Measurements from ENCODE around the gene CDYL. TPM values are rescaled to one million over a fixed set of nuclear protein-coding genes. Genes with fewer than 3 reads are reported as not detected.

Gene CDYL
- polyA plus RNA-seq, 1 of the 3 experiments (the other 2 are of a cell fraction) = 13.3 TPM

- TF ChIP-seq, protein P1, sequence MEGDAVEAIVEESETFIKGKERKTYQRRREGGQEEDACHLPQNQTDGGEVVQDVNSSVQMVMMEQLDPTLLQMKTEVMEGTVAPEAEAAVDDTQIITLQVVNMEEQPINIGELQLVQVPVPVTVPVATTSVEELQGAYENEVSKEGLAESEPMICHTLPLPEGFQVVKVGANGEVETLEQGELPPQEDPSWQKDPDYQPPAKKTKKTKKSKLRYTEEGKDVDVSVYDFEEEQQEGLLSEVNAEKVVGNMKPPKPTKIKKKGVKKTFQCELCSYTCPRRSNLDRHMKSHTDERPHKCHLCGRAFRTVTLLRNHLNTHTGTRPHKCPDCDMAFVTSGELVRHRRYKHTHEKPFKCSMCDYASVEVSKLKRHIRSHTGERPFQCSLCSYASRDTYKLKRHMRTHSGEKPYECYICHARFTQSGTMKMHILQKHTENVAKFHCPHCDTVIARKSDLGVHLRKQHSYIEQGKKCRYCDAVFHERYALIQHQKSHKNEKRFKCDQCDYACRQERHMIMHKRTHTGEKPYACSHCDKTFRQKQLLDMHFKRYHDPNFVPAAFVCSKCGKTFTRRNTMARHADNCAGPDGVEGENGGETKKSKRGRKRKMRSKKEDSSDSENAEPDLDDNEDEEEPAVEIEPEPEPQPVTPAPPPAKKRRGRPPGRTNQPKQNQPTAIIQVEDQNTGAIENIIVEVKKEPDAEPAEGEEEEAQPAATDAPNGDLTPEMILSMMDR (IDR thresholded peaks at IDR 0.05) = no peak
- TF ChIP-seq SIN3A (IDR thresholded peaks at IDR 0.05; ENCODE audit: borderline replicate concordance, low read depth, low read length) (no peak), PBX3 (IDR thresholded peaks at IDR 0.05) (no peak), MEF2A (IDR thresholded peaks at IDR 0.05; ENCODE audit: borderline replicate concordance, low read depth) (no peak)
Measured at GRCh38 chr6:4947716-4948115, 171.5 kb downstream of the CDYL start (continued).

DNA sequence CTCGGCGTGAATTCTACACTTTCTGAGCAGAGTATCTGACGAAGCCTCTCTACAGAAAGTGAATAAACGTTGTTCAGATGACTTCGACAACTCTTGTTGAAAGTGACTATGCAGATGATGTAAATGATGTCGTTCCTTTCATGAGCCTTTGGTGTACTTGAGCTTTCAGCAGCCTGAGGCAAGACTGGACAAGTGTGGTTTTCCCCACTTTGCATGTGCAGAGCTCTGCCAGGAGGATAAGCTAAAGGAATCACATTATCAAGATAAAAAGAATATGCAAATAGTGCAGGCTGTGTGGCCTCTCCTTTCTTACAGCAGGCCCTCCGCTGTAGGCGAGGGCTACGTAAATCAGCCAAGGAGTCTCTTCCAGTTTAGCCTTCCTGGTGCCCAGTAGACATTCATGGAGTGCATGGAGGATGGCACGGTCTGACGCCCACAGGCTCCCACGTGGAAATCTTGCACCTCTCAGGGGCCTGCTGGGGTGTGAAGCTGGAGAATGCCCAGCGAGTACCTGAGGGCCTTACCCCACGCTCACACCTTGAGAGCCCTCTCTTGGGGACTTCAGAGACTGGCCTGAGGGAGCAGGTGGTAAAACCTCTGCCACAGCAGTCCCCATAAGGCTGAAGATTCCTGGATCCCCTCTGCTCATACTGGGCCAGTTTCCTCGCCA lies 172.7 kb downstream of the CDYL start:
- ChIA-PET CTCF (interaction anchor here (1.7 kb wide), 1 partner anchor 8 kb away, joined by 4 read pairs; no protein-coding TSS in a partner anchor), POLR2A (no interaction called here)
- Histone ChIP-seq H3K36me3 (replicated peaks in 1 of 2; ENCODE audit: control insufficient read depth in 1 of 2, insufficient read depth in 2 of 2, low read length in 1 of 2) (peaks cover 0 to 13% of the 10 kb centered on the region in 2 experiments), H3F3A (replicated peaks; ENCODE audit: insufficient read depth) (no peaks in the 10 kb centered on the region), H2AFZ (ENCODE audit: low read depth) (no peak overlapping the region), H3K9ac (no peak overlapping the region), H3K9me3 (no peaks in the 10 kb centered on the region), H3K79me2 (ENCODE audit: insufficient read depth) (no peaks in the 10 kb centered on the region), H3K27me3 (ENCODE audit: insufficient read depth) (no peaks in the 10 kb centered on the region), H3K9me2 (no peaks in the 10 kb centered on the region), H3K4me1 (ENCODE audit: control insufficient read depth in 1 of 2, insufficient read depth in 2 of 2, low read depth in 1 of 2, low read length in 1 of 2) (peaks cover 0 to 4% of the 10 kb centered on the region in 2 experiments; a peak in 1 of 4 replicates), H3K27ac (ENCODE audit: low read depth in 2 of 2, low read length in 1 of 2) (no peak overlapping the region), H3K4me2 (no peak overlapping the region), H4K20me1 (ENCODE audit: insufficient read depth) (no peaks in the 10 kb centered on the region), H3K4me3 (ENCODE audit: low read depth in 2 of 2, low read length in 1 of 2) (no peak overlapping the region)
- TF ChIP-seq, protein P2, sequence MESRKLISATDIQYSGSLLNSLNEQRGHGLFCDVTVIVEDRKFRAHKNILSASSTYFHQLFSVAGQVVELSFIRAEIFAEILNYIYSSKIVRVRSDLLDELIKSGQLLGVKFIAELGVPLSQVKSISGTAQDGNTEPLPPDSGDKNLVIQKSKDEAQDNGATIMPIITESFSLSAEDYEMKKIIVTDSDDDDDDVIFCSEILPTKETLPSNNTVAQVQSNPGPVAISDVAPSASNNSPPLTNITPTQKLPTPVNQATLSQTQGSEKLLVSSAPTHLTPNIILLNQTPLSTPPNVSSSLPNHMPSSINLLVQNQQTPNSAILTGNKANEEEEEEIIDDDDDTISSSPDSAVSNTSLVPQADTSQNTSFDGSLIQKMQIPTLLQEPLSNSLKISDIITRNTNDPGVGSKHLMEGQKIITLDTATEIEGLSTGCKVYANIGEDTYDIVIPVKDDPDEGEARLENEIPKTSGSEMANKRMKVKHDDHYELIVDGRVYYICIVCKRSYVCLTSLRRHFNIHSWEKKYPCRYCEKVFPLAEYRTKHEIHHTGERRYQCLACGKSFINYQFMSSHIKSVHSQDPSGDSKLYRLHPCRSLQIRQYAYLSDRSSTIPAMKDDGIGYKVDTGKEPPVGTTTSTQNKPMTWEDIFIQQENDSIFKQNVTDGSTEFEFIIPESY (IDR thresholded peaks at IDR 0.05; ENCODE audit: borderline replicate concordance, low read depth) = no peak
- TF ChIP-seq SIN3A (IDR thresholded peaks at IDR 0.05; ENCODE audit: borderline replicate concordance, low read depth, low read length) = no peak
- TF ChIP-seq, protein P3, sequence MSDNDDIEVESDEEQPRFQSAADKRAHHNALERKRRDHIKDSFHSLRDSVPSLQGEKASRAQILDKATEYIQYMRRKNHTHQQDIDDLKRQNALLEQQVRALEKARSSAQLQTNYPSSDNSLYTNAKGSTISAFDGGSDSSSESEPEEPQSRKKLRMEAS (IDR thresholded peaks at IDR 0.05; ENCODE audit: low read depth) = no peak
- TF ChIP-seq NRF1 (IDR thresholded peaks at IDR 0.05; ENCODE audit: low read depth, low read length) = no peak
- TF ChIP-seq MXI1 (IDR thresholded peaks at IDR 0.05; ENCODE audit: low read depth, low read length) = no peak
- no peak for TF ChIP-seq JUND (IDR thresholded peaks at IDR 0.05)
- WGBS (ENCODE audit: low lambda C conversion rate) = 97% methylated on average over 10 of the region's 15 CpGs
- DNase-seq = no peak
